GM21381 (cell line): ENCODE data around the gene DSG3.

Experiments
- ATAC-seq: cut with Tn5 transposase; IDR thresholded peaks from one replicate; pipeline ENCODE4 v1.9.1; 2021; ENCODE audit warnings: mild to moderate bottlenecking, moderate library complexity; ENCODE audit not compliant: unreplicated experiment

Gene DSG3

GRCh38 chr18:31511098-31511497 lies 63.6 kb downstream of the DSG3 start:
- no peak for ATAC-seq

DNA sequence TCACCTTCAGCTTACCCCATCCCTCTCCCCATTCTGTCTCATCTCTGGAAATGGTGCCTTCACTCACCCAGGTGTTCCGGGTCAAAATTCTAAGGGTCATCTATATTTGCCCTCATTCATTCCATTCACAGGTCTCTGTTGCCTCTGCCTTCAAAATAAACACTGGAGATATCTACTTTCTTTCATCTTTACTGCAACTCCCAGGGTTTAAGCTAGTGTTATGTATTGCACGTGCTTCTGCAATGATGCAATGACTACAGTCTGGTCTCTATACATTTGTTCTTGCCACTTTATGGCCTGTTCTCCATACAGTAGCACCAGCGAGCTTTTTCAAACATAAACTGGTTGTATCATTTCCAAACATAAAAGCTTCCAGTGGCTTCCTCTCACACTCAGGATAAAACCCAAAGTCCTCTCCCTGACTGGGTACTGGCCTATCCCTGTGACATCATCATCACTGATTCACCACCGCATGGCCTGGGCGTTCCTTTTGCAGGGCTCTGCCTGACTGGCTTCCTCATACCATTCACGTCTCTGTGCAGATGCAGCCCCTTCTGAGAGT lies 64.7 kb downstream of the DSG3 start:
- no peak for ATAC-seq

- ATAC-seq, result no peak
These were observed 65.8 kb downstream of the DSG3 start for GRCh38 chr18:31513189-31513935.

DNA sequence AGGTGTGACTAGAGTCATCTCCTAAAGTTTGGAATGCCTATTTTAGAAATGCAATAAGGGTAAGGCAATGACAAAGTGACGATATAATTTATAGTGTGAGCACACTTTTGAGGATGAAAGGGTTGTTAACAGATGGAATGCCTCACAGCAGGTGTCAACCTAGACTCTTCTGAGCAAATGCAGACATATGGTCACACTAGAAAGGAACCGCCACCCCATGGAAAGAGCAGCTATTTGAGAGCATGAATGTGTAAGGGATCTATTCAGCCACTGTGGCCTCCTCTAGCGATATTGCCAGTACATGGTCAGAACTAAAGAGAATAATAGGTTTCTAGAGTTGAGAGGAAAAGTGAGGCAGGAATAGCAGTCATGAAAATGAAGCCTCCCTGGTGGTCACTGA lies 68.9 kb downstream of the DSG3 start:
- ATAC-seq, result no peak

DNA sequence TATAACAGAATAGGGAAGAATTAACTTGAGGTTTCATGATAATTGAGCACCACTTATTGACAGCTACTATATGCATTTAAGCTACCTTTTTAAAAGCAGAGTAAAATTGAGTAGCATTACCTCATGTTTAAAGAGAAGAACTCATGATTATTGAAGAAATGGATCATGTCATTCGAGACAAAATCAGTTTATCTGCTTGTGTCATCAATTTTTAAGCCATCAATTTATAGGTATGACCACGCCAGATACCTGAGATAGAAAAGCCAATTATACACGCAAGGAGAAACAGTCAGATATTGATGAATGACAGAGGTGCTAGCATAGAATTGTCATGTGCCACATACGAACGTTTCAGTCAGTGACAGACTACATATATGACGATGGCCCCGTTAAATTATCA lies 78.8 kb downstream of the DSG3 start:
- ATAC-seq, result no peak
